Measurements from ENCODE around the gene POLK. TPM values are rescaled to one million over a fixed set of nuclear protein-coding genes. Genes with fewer than 3 reads are reported as not detected.

Gene POLK
- total RNA-seq, 2 donors from 2014 or later = 11.3 to 14.8 TPM

GRCh38 chr5:75620184-75620959 is 108.7 kb downstream of the POLK start:
- H3K36me3 ChIP-seq (ENCODE audit: control insufficient read depth, insufficient read depth, low read length) = no peaks in the 10 kb centered on the region
- H3K27me3 Mint-ChIP-seq (ENCODE audit: insufficient read depth) = peaks cover 4% of the 10 kb centered on the region
- no peaks in the 10 kb centered on the region for H3K9me3 Mint-ChIP-seq
- no peak for TF ChIP-seq CTCF (conservative IDR thresholded peaks at IDR 0.05)
- H3K9me3 ChIP-seq (ENCODE audit: control insufficient read depth, low read length) = no peaks in the 10 kb centered on the region
- H3K4me1 ChIP-seq (ENCODE audit: control insufficient read depth, insufficient read depth, low read length) = peaks cover 2% of the 10 kb centered on the region
- no peak overlapping the region for H3K27ac Mint-ChIP-seq
- H3K27ac ChIP-seq (ENCODE audit: low read depth, low read length) = no peak overlapping the region
- H3K4me3 Mint-ChIP-seq = no peak overlapping the region
- no peaks in the 10 kb centered on the region for H3K27me3 ChIP-seq (ENCODE audit: control insufficient read depth, insufficient read depth, low read length, poor library complexity, severe bottlenecking)
- no peak overlapping the region for H3K9ac ChIP-seq (ENCODE audit: extremely low read depth, low read length, poor library complexity, severe bottlenecking)
- peaks cover 10% of the 10 kb centered on the region for H3K36me3 Mint-ChIP-seq (ENCODE audit: low read depth)
- H3K4me1 Mint-ChIP-seq = peaks cover 37% of the 10 kb centered on the region
- no peak overlapping the region for H3K4me3 ChIP-seq (ENCODE audit: low read length)
- WGBS, 2 experiments (ENCODE audit: insufficient coverage in 1 of 2, insufficient read length in 1 of 2) = 62 to 65% methylated on average over 2 to 4 of the region's 4 CpGs
- no peak for DNase-seq

- no peak for DNase-seq
- H3K9me3 ChIP-seq (ENCODE audit: control insufficient read depth, low read length) = no peaks in the 10 kb centered on the region
- H3K4me3 ChIP-seq (ENCODE audit: low read length) = no peak overlapping the region
- Mint-ChIP-seq H3K9me3 (no peaks in the 10 kb centered on the region), H3K4me1 (peaks cover 20% of the 10 kb centered on the region), H3K36me3 (ENCODE audit: low read depth) (peaks cover 14% of the 10 kb centered on the region), H3K27ac (no peak overlapping the region), H3K27me3 (ENCODE audit: insufficient read depth) (peaks cover 5% of the 10 kb centered on the region), H3K4me3 (no peak overlapping the region)
- WGBS, 2 experiments (ENCODE audit: insufficient coverage in 1 of 2, insufficient read length in 1 of 2) = 91% methylated on average over 2 to 4 of the region's 4 CpGs
- no peak for TF ChIP-seq CTCF (conservative IDR thresholded peaks at IDR 0.05)
- no peak overlapping the region for H3K27ac ChIP-seq (ENCODE audit: low read depth, low read length)
- H3K4me1 ChIP-seq (ENCODE audit: control insufficient read depth, insufficient read depth, low read length) = no peaks in the 10 kb centered on the region
- no peak overlapping the region for H3K9ac ChIP-seq (ENCODE audit: extremely low read depth, low read length, poor library complexity, severe bottlenecking)
- H3K27me3 ChIP-seq (ENCODE audit: control insufficient read depth, insufficient read depth, low read length, poor library complexity, severe bottlenecking) = no peaks in the 10 kb centered on the region
- no peaks in the 10 kb centered on the region for H3K36me3 ChIP-seq (ENCODE audit: control insufficient read depth, insufficient read depth, low read length)
These were observed 110.9 kb downstream of the POLK start for GRCh38 chr5:75622564-75622963.

- H3K27ac ChIP-seq (ENCODE audit: low read depth, low read length) = no peak overlapping the region
- no peaks in the 10 kb centered on the region for H3K36me3 ChIP-seq (ENCODE audit: control insufficient read depth, insufficient read depth, low read length)
- no peak for TF ChIP-seq CTCF (conservative IDR thresholded peaks at IDR 0.05)
- H3K9me3 ChIP-seq (ENCODE audit: control insufficient read depth, low read length) = no peaks in the 10 kb centered on the region
- no peaks in the 10 kb centered on the region for H3K4me1 ChIP-seq (ENCODE audit: control insufficient read depth, insufficient read depth, low read length)
- Mint-ChIP-seq H3K36me3 (ENCODE audit: low read depth) (peaks cover 18% of the 10 kb centered on the region), H3K27ac (no peak overlapping the region), H3K4me3 (no peak overlapping the region), H3K4me1 (peaks cover 15% of the 10 kb centered on the region), H3K9me3 (no peaks in the 10 kb centered on the region), H3K27me3 (ENCODE audit: insufficient read depth) (peaks cover 15% of the 10 kb centered on the region)
- no peak for DNase-seq
- no peaks in the 10 kb centered on the region for H3K27me3 ChIP-seq (ENCODE audit: control insufficient read depth, insufficient read depth, low read length, poor library complexity, severe bottlenecking)
- H3K4me3 ChIP-seq (ENCODE audit: low read length) = no peak overlapping the region
- H3K9ac ChIP-seq (ENCODE audit: extremely low read depth, low read length, poor library complexity, severe bottlenecking) = no peak overlapping the region
These were observed 112.2 kb downstream of the POLK start for GRCh38 chr5:75623846-75624245.
